Superior temporal gyrus (tissue), 1 donor: Measurements from ENCODE around the gene ARHGAP42.
"Not testable (repeated sequence)": the region's sequence is repeated elsewhere in the genome, so short reads cannot be mapped to it uniquely, and the experiment has no call there.

ENCODE experiments used
- DNase-seq: peaks from one replicate; pipeline ENCODE4 v3.0.0-alpha.2; 2016; ENCODE audit errors: extremely low spot score

The ARHGAP42 gene

DNA sequence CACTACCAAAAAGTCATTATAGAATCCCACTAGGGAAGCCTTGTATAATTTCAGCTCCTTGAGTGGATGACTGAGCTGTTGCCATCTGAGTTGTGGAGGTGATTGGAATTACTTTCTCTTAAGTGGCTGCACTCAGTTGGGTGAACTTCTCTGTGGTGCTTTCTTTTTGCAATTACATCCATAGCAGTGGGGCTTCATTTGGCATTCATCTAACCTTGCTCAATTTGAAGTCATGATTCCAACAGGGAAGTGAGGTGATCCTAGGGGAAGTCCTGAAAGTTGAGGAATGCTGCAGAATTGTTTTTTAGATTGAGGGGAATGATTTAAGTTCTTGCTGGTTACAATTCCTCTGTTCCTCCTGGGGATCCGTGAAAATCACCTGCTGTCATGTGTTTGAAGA, 39.6 kb downstream of the ARHGAP42 start:
- DNase-seq: no peak

DNA sequence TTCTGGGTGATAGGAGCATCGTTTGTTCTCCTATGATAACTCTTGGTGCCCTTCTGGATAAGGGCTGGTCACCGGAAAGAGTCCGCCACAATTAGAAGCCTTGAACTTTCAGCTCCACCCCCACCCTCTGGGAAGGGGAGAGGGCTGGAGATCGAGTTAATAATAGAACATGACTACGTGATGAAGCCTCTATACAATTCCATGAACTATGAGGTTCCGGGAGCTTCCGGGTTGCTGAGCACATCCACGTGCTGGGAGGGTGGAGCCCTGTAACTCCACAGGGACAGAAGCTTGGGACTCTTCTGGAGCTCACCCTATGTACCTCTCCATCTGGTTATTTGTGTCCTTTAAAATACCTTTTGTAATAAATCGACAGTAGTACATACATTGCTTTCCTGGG, 40.3 kb downstream of the ARHGAP42 start:
- no peak for DNase-seq

DNA sequence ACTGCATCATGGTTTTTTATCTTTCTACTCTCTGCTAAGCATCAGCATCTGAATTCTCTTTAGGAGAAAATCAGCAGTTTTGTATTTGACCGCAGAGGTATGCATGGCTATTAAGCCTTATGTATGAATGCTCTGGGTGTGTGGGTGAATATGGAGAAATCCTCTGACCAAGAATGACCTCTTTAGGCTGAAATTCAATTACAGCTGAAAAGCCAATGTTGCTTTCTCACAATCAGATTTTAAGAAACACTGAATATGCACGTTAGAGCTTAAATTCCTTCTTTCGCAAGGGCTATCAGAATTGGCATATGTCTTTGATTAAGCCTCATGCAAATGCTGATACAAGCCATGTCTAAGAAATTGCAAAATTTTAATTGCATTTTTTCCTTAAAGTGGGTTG, 43.2 kb downstream of the ARHGAP42 start:
- DNase-seq: no peak

DNA sequence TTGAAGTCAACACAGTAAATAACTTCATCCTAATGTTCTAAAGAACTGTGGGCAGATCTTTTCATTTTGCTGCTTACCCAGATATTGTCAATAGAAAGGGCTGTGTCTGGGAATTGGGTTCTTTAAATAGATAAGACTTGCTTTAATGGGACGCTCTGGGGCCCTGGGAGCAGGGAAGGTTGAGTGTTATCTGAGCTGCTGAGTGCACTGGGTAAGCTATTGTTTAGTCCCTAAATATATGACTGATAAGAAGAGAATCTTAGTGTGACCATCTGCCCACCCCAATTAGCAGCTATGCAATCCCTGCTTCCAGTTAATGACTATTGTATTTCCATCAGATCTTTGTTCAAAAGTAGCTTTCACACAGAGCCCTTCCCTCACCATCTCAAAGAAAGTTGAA, 44.4 kb downstream of the ARHGAP42 start:
- DNase-seq: no peak

DNA sequence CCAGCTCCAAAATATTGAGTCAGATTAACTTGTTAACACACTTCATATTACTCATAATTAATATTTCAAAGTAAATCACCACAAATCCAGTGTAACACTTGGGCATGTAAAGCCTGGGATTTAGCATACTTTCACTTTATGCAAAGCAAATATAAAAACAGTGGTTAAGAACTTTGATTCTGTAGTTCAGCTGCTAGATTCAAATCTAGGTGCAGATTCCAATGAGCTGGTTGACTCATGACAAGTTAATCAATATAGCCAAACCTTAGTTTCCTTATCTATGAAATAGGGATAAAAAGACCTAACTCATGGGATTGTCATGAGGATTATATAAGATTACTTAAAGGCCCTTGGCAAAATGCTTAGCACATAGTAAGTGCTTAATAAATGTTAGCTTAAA, 45.9 kb downstream of the ARHGAP42 start:
- no peak for DNase-seq

DNA sequence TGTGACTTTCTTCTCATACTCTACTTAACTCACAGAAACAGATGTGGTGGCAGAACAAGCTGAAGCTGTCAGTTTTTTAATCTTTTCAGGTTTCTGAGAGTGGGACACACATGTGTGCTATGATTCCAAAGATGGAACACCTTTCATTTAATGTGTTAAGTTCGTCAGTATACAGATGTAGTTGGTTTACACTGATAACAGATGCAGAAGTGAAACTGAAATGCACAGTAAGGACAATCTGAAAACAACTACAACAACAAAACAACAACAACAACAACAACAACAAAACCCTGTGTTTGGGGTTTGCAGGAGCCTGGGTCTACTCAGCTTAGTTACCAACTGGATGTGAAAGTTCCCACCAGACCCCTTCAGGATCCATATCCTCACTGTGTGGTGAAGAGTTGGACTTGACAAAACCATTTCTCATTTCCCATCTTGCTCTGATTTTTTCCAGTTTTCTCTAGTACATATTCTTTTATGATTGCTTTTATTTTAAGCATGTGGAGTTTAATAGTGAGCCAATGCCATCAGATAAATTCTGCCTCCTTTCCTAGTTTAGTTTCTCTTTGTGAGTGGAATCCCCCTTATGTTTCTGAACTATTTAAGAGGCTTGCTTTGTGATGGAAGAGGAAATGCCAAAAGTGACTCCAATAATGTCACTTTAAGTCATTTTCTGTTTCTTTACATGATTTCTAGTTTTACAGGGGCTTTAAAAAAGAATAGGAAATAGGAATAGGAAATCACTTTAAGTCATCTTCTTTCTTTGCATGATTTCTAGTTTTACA, 47.8 kb downstream of the ARHGAP42 start:
- DNase-seq: no peak

DNA sequence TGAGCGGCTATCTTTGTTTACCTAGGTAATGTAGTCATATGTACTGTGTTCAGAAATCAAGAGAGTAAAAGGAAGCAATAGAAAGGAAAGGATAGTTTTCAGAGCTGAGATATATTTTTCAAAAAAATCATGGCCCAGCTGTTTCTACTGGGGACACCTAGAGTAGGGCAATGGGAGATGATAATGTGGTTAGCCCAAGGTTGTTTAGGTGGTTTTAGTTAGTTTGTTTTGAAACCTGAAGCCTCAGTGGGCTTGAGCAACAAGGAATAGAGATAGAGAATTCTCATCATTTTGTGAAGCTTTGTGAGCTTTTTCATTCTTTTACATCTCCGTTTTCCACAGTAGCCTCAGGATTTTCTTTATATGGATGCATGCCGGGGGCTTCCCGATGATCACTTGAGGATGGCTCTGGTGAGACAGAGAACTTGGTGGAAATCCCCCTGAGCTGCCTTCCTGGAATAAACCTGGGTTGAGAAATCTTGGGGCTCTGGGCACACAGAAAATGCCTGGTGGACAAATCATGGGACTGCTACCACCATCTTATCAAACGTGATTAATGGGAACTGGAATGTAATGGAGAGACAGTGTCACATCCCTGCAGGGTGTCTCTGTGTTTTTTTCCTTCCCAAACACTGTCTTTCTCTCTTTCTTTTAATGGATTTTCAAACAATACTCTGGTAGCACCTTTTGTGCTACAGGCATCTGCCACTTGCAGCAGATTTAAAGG, 49.0 kb downstream of the ARHGAP42 start:
- DNase-seq: no peak

DNA sequence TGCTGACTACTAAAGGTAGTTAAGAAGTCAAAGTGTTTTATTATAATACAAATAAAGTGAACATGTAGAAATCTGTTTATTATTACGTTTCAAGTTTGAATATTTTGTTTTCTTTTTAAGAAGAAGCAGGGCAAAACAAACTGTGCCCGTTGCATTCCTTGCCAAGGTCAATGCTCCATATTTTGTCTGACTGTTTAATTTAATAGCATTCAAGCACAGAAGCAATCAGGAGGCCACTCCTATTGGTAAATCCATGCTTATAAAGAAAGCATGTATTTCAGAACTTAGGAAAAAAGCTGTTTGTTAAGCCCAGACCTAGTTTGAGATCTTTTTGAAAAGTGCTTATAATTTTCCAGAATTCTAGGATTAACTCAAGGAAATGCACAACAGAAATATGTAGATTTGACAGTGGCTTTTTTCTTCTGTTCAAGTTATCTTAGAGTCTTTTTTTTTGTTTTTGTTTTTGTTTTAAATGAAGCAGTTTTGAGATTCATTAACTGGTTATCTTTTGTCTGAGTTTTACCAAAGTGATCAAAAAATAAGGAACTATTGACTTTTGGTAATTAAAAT, 51.7 kb downstream of the ARHGAP42 start:
- no peak for DNase-seq

DNA sequence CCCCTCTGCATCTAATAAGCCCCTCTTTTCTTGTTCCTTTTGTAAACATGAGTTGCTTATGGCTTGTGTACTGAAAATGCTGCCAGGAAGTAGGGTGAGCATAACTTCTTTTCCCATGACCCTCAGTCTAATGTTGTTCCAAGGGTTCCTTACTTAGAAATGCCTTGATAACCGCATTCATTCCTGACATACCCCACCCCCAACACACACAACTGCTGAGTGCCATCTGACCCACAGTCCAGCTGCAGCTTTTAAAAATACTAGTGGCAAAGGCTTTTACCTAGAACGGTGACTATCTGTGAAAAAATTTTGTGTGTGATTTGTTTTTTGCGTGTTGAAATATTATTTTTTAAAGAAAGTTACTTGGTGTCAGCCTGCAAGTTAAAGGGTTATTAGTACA, 52.6 kb downstream of the ARHGAP42 start:
- DNase-seq: no peak

DNA sequence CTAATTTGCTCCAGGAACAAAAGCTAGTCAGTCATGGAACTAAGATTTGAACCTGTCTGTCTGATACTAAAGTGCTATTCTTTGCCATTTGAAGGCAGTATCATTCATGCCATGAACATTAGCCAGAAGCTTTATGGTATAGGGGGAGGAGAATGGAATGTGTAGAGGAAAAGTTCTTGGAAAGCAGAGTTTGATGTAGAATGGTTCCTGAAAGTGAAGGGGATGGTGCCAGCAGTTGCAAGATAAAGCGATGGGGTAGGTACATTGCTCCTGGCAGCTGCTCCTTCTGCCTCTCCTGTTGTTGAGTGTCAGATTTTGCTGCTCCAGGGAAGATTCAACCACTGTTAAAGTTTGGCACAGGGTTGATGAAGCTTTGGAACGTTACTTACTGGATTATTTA, 53.4 kb downstream of the ARHGAP42 start:
- DNase-seq: no peak

DNA sequence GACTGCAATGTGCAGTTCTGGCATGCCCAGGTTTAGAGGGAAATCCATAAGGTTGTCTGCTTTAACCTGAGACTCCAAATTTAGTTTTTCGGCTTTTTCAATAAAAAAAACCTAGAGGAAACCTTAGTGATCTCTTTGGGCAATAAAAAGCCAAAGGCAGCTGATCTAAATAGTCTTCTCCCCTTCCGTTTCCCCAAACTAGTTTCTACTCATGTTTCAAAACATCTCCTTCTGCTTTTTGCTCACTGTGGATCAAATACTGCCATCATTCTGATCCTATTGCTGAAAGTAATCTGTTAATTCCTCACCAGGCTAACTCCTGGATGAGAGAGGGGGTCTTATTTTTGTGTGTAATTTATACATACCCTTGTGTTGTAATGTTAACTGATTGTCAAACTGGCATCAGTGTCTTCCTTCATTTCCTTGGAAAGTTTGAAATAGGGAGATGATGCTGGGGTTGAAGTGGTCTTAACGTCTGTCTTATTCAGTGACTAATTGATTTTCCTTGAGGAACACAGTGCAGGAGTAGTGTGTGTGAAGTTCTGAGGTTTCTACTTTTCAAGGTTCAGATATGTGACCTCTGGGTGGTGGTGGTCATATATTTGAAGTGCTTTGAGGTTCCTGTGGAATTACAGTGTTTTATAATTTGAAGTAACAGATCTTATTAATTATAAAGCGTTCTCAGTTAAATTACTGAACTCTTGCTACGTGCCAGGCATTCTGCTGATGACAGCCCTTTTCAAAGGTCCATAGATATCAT, 55.0 kb downstream of the ARHGAP42 start:
- no peak for DNase-seq

DNA sequence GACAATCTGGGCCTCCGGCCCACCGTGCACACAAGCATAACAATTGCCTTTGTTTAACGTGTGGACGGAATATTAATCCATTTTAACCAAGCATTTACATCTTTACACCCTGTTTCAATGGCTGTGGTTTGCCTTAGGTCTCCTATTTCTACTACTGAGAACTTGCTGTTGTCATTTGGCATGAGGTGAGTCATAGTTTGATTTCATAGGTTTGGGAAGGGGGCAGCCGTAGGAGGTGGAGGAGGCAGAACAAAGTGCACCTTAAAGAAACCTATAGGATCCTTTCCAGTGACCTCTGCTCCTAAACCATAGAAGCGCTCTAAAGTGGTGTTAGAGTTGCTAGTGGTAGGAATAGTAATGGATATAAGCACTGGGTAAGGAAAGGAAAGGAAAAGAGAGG, 59.4 kb downstream of the ARHGAP42 start:
- DNase-seq: no peak

DNA sequence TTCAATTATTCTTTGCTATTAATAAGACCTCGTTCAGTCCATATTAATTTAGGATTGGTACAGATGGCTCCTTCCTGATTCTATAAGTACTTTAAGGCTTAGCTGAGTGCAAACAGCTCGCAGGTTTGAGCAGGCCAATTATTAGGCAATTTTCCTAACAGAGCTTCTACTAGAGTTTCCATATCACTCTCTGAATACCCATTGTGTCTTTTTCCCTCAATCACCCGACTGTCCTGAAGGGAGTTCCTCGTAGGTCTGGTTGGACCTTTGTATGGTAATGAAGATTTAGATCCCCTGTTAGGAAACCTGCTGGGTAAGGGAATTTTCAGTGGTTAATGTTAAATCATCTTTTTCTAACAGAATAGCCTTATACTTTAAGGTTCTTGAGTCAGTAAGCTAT, 61.1 kb downstream of the ARHGAP42 start:
- no peak for DNase-seq

DNA sequence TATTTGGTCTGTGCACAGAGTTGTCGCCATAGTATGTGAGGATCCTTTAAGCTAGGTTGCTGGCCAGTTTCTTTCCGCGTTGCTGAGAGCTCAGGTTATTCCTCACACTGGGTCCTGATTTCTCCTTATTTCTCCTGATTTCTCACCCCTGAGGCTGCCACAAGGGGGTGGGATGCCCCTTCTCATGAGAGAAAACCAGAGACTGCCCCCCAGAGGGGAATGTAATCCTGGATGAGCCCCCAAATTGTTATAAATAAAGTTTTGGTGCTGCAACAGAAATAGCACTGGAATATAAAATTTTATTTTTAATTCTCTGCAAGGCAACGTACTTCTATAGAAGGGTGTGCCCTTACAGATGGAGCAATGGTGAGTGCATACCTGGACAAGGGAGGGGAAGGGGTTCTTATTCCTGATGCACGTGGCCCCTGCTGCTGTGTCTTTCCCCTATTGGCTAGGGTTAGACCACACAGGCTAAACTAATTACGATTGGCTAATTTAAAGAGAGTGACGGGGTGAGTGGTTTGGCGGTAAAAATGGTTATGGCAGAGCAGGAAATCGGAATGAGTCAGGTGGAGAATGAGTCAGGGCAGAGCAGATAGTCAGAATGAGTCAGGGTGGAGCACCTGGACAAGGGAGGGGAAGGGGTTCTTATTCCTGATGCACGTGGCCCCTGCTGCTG, 62.9 kb downstream of the ARHGAP42 start:
- not testable (repeated sequence) for DNase-seq

DNA sequence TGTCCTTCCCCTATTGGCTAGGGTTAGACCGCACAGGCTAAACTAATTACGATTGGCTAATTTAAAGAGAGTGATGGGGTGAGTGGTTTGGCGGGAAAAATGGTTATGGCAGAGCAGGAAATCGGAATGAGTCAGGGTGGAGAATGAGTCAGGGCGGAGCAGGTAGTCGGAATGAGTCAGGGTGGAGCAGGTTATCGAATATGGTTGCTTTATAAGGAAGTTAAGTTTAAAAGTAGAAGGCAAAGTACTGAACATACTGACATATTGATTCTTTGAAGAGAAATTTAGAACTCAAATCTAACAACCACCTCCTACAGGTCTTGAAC, 63.4 kb downstream of the ARHGAP42 start:
- not testable (repeated sequence) for DNase-seq

DNA sequence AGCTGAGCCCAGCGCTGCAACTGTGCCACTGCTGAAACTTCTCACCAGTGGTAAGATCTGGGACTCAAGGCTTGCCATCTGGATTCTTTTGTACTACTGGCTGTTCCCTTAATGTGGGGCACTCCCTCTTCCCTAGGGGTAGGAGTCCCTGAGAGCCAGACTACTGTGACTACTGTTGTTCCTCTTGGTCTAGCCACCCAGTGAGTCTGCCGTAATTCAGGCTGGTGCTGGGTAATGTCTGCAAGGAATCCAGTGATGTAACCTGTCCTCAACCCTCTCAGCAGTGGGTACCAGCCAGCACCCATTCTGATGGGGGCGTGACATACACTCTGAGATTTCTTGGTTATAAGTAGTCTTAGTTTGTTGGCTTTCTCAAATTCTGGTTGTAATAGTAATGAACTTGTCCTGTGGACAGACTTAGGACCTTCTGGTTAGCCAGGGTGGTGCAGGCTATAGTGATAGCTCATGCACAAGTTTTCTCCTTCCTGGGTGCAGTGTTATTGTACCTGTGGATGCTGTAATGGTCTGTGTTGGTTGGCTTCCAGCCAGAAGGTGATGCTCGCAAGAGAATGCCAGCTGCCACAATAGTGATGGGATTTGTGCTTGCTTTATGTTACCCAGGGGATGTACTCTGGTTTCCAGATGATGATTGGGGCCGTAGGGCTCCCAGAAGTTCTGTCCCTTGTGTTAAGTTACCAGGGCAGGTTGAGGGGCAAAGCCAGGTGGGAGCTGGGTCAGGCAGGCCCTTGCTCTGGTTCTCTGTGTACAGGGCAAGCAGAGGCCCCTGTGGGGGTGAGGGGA, 65.5 kb downstream of the ARHGAP42 start:
- DNase-seq: no peak

DNA sequence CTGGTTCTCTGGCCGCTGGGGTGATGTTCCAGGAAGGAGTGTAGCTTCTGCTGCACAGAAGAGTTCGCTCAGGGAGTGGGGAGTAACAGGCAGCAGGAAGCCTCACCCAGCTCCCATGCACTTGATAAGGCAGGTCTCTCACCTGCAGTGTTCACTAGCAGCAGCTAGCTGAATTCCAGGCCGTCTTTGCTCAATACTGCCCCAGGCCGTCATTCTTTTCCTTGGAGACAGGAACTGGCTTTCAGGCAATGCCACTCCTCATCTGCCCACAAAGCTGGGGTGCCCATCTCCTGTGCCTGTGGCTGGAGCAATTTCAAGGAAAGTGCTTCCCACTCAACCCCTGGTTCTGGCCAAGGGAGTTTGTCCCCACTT, 66.1 kb downstream of the ARHGAP42 start:
- DNase-seq: no peak

DNA sequence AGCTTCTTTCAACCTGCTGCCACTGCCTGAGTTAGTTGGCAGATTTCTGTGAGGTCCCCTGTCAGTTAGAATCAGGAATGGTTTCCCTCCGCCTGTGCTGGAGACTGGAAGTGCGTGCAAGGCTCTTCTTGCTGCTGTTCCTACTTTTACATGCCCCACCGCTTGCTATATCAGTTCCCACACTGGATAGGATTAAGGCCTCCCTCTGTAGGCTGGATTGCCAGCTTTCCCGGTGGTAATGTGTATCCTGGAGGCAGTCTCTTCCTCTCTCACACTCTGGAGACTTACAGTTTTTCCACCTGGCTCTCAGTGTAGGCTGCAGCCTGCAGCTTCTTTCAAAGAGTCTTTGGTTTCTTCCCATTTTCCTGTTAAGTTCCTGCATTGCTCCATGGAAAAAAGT, 66.5 kb downstream of the ARHGAP42 start:
- DNase-seq: no peak

DNA sequence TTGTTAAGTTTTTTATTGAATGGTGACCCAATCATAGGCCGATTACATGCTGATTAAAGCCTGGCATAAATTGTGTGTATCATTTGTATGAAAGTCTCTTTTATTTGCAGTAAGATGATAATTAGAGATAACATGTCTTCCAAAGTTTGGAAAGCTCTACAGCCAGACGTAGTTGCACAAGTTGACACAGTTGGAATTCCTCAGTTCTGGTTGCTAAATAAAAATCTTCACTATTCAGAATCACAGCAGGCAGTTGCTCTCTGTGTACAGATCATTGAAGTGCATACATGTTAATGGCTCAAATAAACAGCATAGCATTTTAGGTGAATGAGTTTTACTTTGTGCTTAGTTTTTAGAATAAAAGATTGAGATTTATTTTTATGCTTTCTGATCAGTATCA, 69.5 kb downstream of the ARHGAP42 start:
- no peak for DNase-seq

DNA sequence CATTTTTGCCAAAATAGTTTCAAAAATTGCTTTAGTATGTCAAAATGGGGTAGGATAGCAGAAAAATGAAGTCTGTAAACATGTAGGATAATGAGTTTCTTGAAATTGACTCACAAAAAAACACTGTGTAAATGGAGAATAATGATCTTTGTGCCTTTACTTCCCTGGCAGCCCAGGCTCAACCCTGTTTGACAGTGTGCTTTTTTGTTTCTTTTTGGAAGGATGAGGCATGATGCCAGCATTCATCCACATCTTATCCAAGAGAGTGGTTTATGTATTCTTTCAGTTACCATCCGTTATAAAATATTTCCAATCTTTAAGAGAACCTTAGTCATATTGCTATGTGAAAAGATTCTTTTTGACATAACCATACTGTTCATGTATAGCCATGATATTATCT, 70.6 kb downstream of the ARHGAP42 start:
- no peak for DNase-seq

DNA sequence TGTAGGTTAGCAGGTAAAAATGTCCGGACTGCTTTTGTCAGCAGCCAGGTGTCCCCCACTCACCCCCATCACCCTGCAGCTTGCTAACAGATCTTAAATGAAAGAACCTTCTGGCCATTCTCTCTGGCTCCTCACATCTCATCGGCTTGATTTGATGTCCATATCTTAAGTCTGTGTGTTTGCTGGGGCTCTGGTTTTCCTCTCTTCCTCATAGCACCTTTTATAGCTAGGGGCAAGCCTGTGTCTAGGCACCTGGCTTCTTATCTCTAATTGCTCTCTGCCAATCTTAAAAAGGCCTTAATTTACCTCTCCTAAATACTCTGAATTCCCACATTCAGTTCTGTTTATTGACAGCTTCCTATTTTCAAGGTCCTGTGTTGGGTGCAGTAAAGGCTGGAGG, 72.0 kb downstream of the ARHGAP42 start:
- DNase-seq: no peak
